Tibial artery (tissue), 4 donors: ENCODE results near the gene F2.

ENCODE experiments used
- DNase-seq, 2 donors: peaks; one replicate each; pipeline ENCODE4 v3.0.0-alpha.2; 2019
- H3K27ac ChIP-seq, 2 donors: fragments of 200-600 bp; sonication (generic) in 1 of 2; 1 replicate in 1 of 2; 2 replicates in 1 of 2; pipeline ENCODE4 v1.5.1; 2018 to 2019; ENCODE audit warnings: mild to moderate bottlenecking in 1 of 2
- H3K27me3 ChIP-seq, 2 donors: fragments of 200-600 bp; sonication (generic) in 1 of 2; one replicate each; pipeline versions ENCODE4 v1.5.1 to v1.6.0; 2016 to 2019
- H3K36me3 ChIP-seq, 3 donors: fragments of 200-600 bp; sonication (generic) in 2 of 3; one replicate each; pipeline ENCODE4 v1.5.1; 2016 to 2019; ENCODE audit warnings: mild to moderate bottlenecking in 2 of 3
- H3K4me1 ChIP-seq, 4 donors: fragments of 200-600 bp; sonication (generic) in 2 of 4; 1 replicate in 3 of 4; 2 replicates in 1 of 4; pipeline ENCODE4 v1.5.1; 2016 to 2019
- H3K4me3 ChIP-seq, 2 donors: fragments of 200-600 bp; sonication (generic) in 1 of 2; 1 replicate in 1 of 2; 2 replicates in 1 of 2; pipeline ENCODE4 v1.5.1; 2018 to 2019; ENCODE audit warnings: mild to moderate bottlenecking in 2 of 2
- H3K9me3 ChIP-seq, 3 donors: fragments of 200-600 bp; sonication (generic) in 1 of 3; one replicate each; pipeline ENCODE4 v1.5.1; 2016 to 2019
- CTCF ChIP-seq, 2 experiments: fragments of 200-600 bp in 1 of 2; fragments of 450-650 bp in 1 of 2; IDR thresholded peaks; one replicate each; pipeline ENCODE4 v1.5.1; 2017 to 2019; ENCODE audit warnings: antibody characterized with exemption in 2 of 2, mild to moderate bottlenecking in 1 of 2, moderate library complexity in 1 of 2
- intact Hi-C: fragments of 100-400 bp; cut with DNase I; formaldehyde crosslinking; loops from one replicate; pipeline ENCODE4 v1.15.0; 2023; ENCODE audit warnings: low total_unique reads

The F2 gene

GRCh38 chr11:46696212-46696558, 22.8 kb upstream of the F2 start:
- no peak overlapping the region for H3K4me3 ChIP-seq
- TF ChIP-seq CTCF (IDR thresholded peaks at IDR 0.05), result no peak
- peaks cover 13 to 72% (median 65%) of the 10 kb centered on the region in 4 donors for H3K4me1 ChIP-seq

DNA sequence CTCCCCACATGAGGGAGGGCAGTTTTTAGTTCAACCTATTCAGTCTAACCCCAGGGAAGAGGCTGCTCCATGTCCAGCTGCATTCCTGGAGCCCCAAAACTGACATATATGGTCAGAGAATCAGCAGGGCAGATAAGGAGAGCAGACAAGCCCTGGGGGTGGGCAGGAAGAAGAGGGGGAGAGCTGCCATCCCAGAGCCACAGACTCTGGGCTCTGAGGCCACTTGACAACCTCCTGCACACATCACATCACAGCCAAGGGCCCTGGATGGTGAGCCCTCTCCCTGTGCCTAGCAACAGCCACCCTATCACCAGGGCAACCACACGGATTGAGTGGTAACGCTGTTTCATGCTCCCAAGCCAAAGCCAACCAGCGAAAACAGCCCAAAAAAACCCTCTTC, 21.7 kb upstream of the F2 start:
- intact Hi-C loops, result no loop called here
- TF ChIP-seq CTCF (IDR thresholded peaks at IDR 0.05), result no peak
- H3K27me3 ChIP-seq, result no peaks in the 10 kb centered on the region
- no peaks in the 10 kb centered on the region for H3K9me3 ChIP-seq
- DNase-seq, result no peak
- H3K4me3 ChIP-seq, result peak overlapping the region; percentile 3 to 23
- peaks cover 12 to 44% (median 39%) of the 10 kb centered on the region in 3 donors for H3K36me3 ChIP-seq
- H3K4me1 ChIP-seq, result peaks cover 13 to 82% (median 74%) of the 10 kb centered on the region in 4 donors
- peak overlapping the region; percentile 78 to 92 for H3K27ac ChIP-seq

More at GRCh38 chr11:46696212-46696558, 22.8 kb upstream of the F2 start:
- peak overlapping the region; percentile 78 to 92 for H3K27ac ChIP-seq
- no peaks in the 10 kb centered on the region for H3K27me3 ChIP-seq
- H3K36me3 ChIP-seq, result peaks cover 12 to 51% (median 50%) of the 10 kb centered on the region in 3 donors
- DNase-seq, result peak in 1 of 2 donors; percentile 88
- intact Hi-C loops, result no loop called here
- H3K9me3 ChIP-seq, result no peaks in the 10 kb centered on the region

- no peak for TF ChIP-seq CTCF (IDR thresholded peaks at IDR 0.05)
- Histone ChIP-seq H3K9me3 (no peaks in the 10 kb centered on the region), H3K36me3 (peaks cover 12 to 45% (median 40%) of the 10 kb centered on the region in 3 donors), H3K4me1 (peaks cover 13 to 87% (median 79%) of the 10 kb centered on the region in 4 donors), H3K4me3 (peak overlapping the region in 1 of 2 donors; percentile 23), H3K27ac (peak overlapping the region; percentile 78 to 92), H3K27me3 (no peaks in the 10 kb centered on the region)
- intact Hi-C loops, result no loop called here
- DNase-seq, result no peak
Observed at GRCh38 chr11:46697723-46698122, 21.3 kb upstream of the F2 start.

DNA sequence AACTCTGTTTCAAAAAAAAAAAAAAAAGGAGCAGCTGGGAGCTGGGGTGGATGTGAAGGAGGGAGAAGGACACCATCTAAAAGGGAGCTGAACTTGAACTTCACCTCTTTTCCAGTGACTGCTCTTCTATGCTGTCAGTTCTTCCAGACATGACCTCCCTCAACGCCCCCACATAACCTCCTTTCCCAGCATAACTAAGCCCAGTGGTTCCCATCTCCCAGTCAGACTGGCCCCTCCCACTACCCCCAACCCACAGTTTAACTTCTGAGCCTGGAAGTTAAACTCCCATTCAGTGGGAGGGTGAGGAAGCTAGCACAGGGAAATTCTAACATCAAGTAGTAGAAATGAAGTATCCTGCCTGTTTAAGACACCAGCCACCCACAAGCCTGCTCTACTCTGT, 20.4 kb upstream of the F2 start:
- Histone ChIP-seq H3K4me3 (peak overlapping the region in 1 of 2 donors; percentile 91), H3K9me3 (no peaks in the 10 kb centered on the region), H3K36me3 (peaks cover 12 to 46% (median 39%) of the 10 kb centered on the region in 3 donors), H3K27me3 (no peaks in the 10 kb centered on the region), H3K27ac (peak overlapping the region; percentile 78 to 92), H3K4me1 (peaks cover 10 to 83% (median 77%) of the 10 kb centered on the region in 4 donors)
- intact Hi-C loops, result no loop called here
- no peak for DNase-seq
- TF ChIP-seq CTCF (IDR thresholded peaks at IDR 0.05), result no peak

DNA sequence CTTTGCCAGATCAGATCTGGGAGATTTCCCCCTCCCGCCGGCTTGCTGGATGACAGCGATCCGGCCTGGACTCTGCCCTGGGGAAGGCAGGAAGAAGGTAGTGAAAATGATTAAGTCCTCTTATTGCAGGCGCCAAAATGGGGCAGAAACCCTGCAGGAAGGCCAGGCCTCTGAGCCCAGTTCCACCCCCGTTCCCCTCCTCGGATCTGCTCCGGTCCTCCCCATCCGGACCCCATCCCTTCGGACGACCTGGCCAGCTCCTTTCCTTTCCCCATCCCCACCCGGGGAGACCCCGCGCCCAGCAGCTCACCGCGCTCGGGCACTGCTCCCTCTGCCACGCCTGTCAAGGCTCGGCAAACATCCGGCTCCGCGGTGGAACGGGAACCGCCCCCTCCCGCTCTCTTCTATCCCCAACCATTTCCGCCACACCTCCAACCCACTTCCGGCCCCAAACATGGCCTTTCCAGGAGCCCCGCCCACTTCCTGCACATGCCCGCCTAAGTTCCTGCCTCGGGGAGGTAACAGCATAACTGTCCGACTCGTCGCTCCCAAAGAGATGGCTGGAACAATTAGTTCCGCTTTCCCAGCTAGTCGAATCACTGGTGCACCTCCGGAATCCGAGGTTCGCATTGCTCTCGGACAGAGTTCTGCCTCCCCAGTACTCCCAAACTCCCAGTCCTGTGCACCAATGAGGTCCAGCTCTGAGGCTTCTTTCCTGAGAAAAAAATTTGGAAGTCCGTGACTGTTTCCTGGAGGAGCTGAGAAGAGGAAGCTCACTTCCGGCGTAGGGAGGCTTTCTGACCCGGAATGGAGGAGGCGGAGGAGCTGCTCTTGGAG, 18.6 kb upstream of the F2 start, which contains the start of the genes ARHGAP1 and ZNF408:
Gene ARHGAP1, minus strand, starts transcription at position 379 of the 837 bp plus-strand sequence. CDS start 4,512 bp downstream, outside the sequence.
Gene ZNF408, plus strand, starts transcription at position 791 of the 837 bp plus-strand sequence. Its CDS starts 17 bp downstream, at position 808.
- no peak for TF ChIP-seq CTCF (IDR thresholded peaks at IDR 0.05)
- Histone ChIP-seq H3K9me3 (no peaks in the 10 kb centered on the region), H3K27ac (peak within 1 kb of the TSS; percentile 78 to 92), H3K4me3 (peak within 1 kb of the TSS; percentile 70 to 91), H3K36me3 (peaks cover 22 to 46% (median 38%) of the 10 kb centered on the region in 3 donors), H3K27me3 (no peaks in the 10 kb centered on the region), H3K4me1 (peaks cover 0 to 64% (median 59%) of the 10 kb centered on the region in 4 donors)
- intact Hi-C loops, result no loop called here
- DNase-seq, result peak; percentile 99 to 100
